Measurements from ENCODE around the gene COPS9. TPM values are rescaled to one million over a fixed set of nuclear protein-coding genes. Genes with fewer than 3 reads are reported as not detected.

The COPS9 gene
- total and polyA plus RNA-seq, 10 of the 15 experiments (the other 5 are each of a cell fraction or from before 2014, with no cell fraction given): 80.8 to 419 (median 213) TPM

DNA sequence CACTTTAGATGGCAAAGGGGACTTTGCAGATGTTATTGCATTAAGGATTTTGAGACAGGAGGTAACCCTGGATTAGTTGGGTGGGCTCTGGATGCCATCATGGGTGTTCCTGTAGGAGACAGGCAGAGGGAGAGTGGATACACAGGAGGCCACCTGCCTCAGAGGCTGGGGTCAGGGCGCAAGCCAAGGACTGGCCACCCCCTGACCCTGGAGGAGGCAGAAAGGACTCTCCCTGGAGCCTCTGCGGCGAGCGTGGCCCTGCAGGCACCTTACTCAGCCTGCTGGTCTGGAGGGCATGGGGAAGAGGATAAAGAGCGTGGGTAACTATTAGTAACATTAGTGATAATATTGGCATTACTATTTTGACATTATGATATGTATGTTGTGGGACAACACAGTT, 25.9 kb upstream of the COPS9 start:
- Histone ChIP-seq H3K4me3 (no peak overlapping the region), H3K9ac (ENCODE audit: control insufficient read depth, insufficient read depth, low read length) (no peak overlapping the region), H3K27me3 (replicated peaks in 1 of 2; ENCODE audit: control insufficient read depth in 2 of 2, insufficient read depth in 2 of 2, low read length in 1 of 2) (no peaks in the 10 kb centered on the region), H4K20me1 (ENCODE audit: control insufficient read depth, insufficient read depth) (no peaks in the 10 kb centered on the region), H2AFZ (ENCODE audit: control insufficient read depth, low read depth, low read length) (no peak overlapping the region), H3K27ac (ENCODE audit: control insufficient read depth, insufficient read depth) (no peak overlapping the region), H3K4me1 (ENCODE audit: control insufficient read depth, insufficient read depth, low read length) (no peaks in the 10 kb centered on the region), H3K4me2 (ENCODE audit: control insufficient read depth, insufficient read depth) (no peak overlapping the region), H3K9me3 (replicated peaks; ENCODE audit: control insufficient read depth, insufficient read depth, low read length) (no peaks in the 10 kb centered on the region; the same call in 2 of the 3 replicates), H3K79me2 (ENCODE audit: control insufficient read depth, insufficient read depth, low read length) (no peaks in the 10 kb centered on the region), H3K36me3 (ENCODE audit: control insufficient read depth in 2 of 2, insufficient read depth in 2 of 2, low read length in 1 of 2) (no peaks in the 10 kb centered on the region)
- ChIA-PET RAD21 (ENCODE audit: unreplicated experiment) (no interaction called here), CTCF (no interaction called here), SMC1A (ENCODE audit: uncharacterized antibody, unreplicated experiment) (no interaction called here), POLR2A (no interaction called here)
- BruUV-seq (replicated peaks): no TSS peak
- intact Hi-C loops (cut with micrococcal nuclease; ENCODE audit: unreplicated experiment) (no loop called here), in situ Hi-C loops (cut with MboI) (no loop called here)
- no peak for TF ChIP-seq ESRRA (IDR thresholded peaks at IDR 0.05; ENCODE audit: low read length)
- TF ChIP-seq MEF2B (IDR thresholded peaks at IDR 0.05; ENCODE audit: partially characterized antibody, poor library complexity, severe bottlenecking): no peak
- no peak for TF ChIP-seq POLR2AphosphoS5 (IDR thresholded peaks at IDR 0.05; ENCODE audit: low read length)
- TF ChIP-seq HDAC6 (IDR thresholded peaks at IDR 0.05; ENCODE audit: unreplicated experiment): no peak
- no peak for TF ChIP-seq RCOR1 (conservative IDR thresholded peaks at IDR 0.05; ENCODE audit: low read depth, low read length)
- no peak for TF ChIP-seq ZNF622 (IDR thresholded peaks at IDR 0.05)
- no peak for TF ChIP-seq RAD21 (IDR thresholded peaks at IDR 0.05; ENCODE audit: insufficient read depth, low read depth, low read length)
- no peak for TF ChIP-seq IKZF2 (IDR thresholded peaks at IDR 0.05)
- TF ChIP-seq TCF7 (IDR thresholded peaks at IDR 0.05; ENCODE audit: borderline replicate concordance): no peak
- TF ChIP-seq, protein P1, sequence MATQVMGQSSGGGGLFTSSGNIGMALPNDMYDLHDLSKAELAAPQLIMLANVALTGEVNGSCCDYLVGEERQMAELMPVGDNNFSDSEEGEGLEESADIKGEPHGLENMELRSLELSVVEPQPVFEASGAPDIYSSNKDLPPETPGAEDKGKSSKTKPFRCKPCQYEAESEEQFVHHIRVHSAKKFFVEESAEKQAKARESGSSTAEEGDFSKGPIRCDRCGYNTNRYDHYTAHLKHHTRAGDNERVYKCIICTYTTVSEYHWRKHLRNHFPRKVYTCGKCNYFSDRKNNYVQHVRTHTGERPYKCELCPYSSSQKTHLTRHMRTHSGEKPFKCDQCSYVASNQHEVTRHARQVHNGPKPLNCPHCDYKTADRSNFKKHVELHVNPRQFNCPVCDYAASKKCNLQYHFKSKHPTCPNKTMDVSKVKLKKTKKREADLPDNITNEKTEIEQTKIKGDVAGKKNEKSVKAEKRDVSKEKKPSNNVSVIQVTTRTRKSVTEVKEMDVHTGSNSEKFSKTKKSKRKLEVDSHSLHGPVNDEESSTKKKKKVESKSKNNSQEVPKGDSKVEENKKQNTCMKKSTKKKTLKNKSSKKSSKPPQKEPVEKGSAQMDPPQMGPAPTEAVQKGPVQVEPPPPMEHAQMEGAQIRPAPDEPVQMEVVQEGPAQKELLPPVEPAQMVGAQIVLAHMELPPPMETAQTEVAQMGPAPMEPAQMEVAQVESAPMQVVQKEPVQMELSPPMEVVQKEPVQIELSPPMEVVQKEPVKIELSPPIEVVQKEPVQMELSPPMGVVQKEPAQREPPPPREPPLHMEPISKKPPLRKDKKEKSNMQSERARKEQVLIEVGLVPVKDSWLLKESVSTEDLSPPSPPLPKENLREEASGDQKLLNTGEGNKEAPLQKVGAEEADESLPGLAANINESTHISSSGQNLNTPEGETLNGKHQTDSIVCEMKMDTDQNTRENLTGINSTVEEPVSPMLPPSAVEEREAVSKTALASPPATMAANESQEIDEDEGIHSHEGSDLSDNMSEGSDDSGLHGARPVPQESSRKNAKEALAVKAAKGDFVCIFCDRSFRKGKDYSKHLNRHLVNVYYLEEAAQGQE (IDR thresholded peaks at IDR 0.05; ENCODE audit: low read depth, low read length): no peak
- TF ChIP-seq, protein P2, sequence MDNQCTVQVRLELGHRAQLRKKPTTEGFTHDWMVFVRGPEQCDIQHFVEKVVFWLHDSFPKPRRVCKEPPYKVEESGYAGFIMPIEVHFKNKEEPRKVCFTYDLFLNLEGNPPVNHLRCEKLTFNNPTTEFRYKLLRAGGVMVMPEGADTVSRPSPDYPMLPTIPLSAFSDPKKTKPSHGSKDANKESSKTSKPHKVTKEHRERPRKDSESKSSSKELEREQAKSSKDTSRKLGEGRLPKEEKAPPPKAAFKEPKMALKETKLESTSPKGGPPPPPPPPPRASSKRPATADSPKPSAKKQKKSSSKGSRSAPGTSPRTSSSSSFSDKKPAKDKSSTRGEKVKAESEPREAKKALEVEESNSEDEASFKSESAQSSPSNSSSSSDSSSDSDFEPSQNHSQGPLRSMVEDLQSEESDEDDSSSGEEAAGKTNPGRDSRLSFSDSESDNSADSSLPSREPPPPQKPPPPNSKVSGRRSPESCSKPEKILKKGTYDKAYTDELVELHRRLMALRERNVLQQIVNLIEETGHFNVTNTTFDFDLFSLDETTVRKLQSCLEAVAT (IDR thresholded peaks at IDR 0.05): no peak
- no peak for DNase-seq (ENCODE audit: low read depth, low spot score)
- no peak for ATAC-seq
- FAIRE-seq: no peak
- 19% methylated on average over 5 of the region's 5 CpGs for WGBS (ENCODE audit: insufficient coverage, insufficient replicate concordance, low lambda C conversion rate, missing lambda C conversion rate)
